Uterus (tissue), 4 donors: Measurements from ENCODE around the gene AQP1. TPM values are rescaled to one million over a fixed set of nuclear protein-coding genes. Genes with fewer than 3 reads are reported as not detected.

Experiments
- DNase-seq, 2 donors: peaks; one replicate each; pipeline ENCODE4 v3.0.0-alpha.2; 2019 to 2020
- H3K27ac ChIP-seq, 2 donors: fragments of 200-600 bp; sonication (generic); 1 replicate in 1 of 2; 2 replicates in 1 of 2; pipeline ENCODE4 v1.5.1; 2016 to 2018
- H3K27me3 ChIP-seq, 2 donors: fragments of 200-600 bp; sonication (generic); one replicate each; pipeline ENCODE4 v1.5.1; 2018 to 2019; ENCODE audit warnings: control low read depth in 1 of 2
- H3K36me3 ChIP-seq, 2 donors: fragments of 200-600 bp; sonication (generic); one replicate each; pipeline ENCODE4 v1.5.1; 2019; ENCODE audit warnings: control low read depth in 1 of 2
- H3K4me1 ChIP-seq, 2 donors: fragments of 200-600 bp; sonication (generic); one replicate each; pipeline ENCODE4 v1.5.1; 2018 to 2019; ENCODE audit warnings: control low read depth in 1 of 2
- H3K4me3 ChIP-seq, 2 donors: fragments of 200-600 bp; sonication (generic); 1 replicate in 1 of 2; 2 replicates in 1 of 2; pipeline ENCODE4 v1.5.1; 2018 to 2019; ENCODE audit warnings: mild to moderate bottlenecking in 1 of 2
- H3K9me3 ChIP-seq, 2 donors: fragments of 200-600 bp; sonication (generic); one replicate each; pipeline ENCODE4 v1.5.1; 2019; ENCODE audit warnings: control low read depth in 1 of 2
- POLR2A ChIP-seq, 2 donors: fragments of 450-650 bp; IDR thresholded peaks; one replicate each; pipeline ENCODE4 v1.6.1; 2016; ENCODE audit warnings: antibody characterized with exemption in 2 of 2, mild to moderate bottlenecking in 1 of 2, moderate library complexity in 1 of 2
- intact Hi-C: fragments of 100-400 bp; cut with DNase I; formaldehyde crosslinking; loops from one replicate; pipeline ENCODE4 v1.15.1; 2023; ENCODE audit warnings: low total_unique reads
- total RNA-seq, 4 donors: library from RNA; depleted of rRNA in 3 of 4; stranded (reverse); fragments of >200 nt in 3 of 4; gene quantifications; one replicate each; pipeline versions ENCODE4 v1.1.0 to v1.2.4, GENCODE V29; 2014 to 2023
- TF ChIP-seq, protein P1 (sequence below), 4 experiments: fragments of 200-600 bp in 2 of 4; fragments of 450-650 bp in 2 of 4; sonication (generic) in 2 of 4; IDR thresholded peaks; one replicate each; pipeline ENCODE4 v1.5.1; 2016 to 2019; ENCODE audit warnings: antibody characterized with exemption in 4 of 4, mild to moderate bottlenecking in 2 of 4, moderate library complexity in 1 of 4
- donor health status: DM: yes; HTN: yes; CAD: no.

AQP1 gene
- total RNA-seq, 4 donors from 2014 or later: 69.6 to 477 (median 370) TPM

DNA sequence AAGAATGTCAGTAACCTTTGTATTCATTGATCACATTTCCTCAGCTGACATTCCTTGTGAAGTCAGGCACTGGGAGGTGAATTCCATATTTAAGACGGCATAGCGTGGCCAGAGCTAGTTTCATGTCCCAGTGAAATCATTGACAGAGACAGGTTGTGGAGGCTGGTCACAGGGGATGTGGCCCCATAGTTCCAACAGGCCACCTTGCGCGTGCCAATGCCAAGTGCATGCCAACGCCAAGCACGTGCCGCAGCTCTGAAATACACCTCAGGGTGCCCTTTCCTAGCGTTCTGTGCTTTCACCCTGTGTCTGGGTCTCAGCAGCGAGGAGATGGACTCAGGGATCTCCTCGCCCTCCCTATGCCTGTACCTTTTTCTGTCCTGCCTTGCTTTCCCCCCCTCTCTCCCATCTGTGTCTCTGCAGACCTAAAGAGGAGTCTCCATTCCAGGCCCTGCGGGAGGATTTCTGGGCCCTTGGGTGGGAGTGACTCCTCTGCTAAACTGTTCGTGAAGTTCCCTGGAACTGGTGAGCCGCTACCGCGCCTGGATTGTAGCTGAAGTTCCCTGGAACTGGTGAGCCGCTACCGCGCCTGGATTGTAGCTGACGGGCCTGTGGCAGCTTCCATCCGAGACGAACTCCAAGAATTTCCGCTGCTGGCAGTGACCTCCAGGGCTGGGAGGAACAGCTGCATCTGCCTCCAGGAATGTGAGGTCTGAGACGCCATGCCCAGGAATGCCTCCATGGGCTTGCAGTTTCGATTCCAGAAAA lies 19.7 kb downstream of the AQP1 start:
- TF ChIP-seq, protein P1, sequence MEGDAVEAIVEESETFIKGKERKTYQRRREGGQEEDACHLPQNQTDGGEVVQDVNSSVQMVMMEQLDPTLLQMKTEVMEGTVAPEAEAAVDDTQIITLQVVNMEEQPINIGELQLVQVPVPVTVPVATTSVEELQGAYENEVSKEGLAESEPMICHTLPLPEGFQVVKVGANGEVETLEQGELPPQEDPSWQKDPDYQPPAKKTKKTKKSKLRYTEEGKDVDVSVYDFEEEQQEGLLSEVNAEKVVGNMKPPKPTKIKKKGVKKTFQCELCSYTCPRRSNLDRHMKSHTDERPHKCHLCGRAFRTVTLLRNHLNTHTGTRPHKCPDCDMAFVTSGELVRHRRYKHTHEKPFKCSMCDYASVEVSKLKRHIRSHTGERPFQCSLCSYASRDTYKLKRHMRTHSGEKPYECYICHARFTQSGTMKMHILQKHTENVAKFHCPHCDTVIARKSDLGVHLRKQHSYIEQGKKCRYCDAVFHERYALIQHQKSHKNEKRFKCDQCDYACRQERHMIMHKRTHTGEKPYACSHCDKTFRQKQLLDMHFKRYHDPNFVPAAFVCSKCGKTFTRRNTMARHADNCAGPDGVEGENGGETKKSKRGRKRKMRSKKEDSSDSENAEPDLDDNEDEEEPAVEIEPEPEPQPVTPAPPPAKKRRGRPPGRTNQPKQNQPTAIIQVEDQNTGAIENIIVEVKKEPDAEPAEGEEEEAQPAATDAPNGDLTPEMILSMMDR (IDR thresholded peaks at IDR 0.05): no peak
- no peak for TF ChIP-seq POLR2A (IDR thresholded peaks at IDR 0.05)
- intact Hi-C loops: no loop called here
- no peaks in the 10 kb centered on the region for H3K27me3 ChIP-seq
- H3K4me1 ChIP-seq: no peaks in the 10 kb centered on the region
- no peaks in the 10 kb centered on the region for H3K9me3 ChIP-seq
- H3K36me3 ChIP-seq: no peaks in the 10 kb centered on the region
- DNase-seq: peak in 1 of 2 donors; percentile 11
- no peak overlapping the region for H3K27ac ChIP-seq
- no peak overlapping the region for H3K4me3 ChIP-seq

DNA sequence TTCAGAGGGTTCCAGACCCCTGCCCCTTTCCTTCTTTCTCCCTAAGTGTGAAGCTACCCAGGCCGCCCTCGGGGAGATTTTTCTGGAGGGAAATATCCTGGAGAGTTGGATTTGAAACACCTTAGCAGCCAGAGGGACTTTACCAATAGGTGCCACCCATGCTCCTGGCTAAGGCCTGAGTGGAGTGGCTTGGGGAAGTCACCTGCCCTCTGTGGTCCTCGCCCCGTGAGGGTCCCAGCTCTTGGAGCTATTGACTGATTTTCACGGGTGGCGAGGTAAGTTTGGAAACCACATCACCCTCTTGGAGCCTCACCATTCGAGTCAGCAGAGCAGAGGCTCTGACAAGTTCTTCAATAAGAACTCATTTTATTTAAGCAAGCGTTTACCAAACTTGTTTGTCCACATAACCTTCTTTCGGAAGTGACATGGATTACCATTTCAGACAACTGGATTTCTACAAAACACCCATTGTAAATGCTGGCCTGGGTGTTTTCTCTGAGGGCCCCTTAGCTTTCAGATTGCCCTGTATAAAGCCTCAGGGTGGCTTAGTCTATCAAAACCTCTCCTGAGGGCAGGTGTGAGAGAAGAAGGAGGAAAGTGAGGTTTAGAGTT lies 20.4 kb downstream of the AQP1 start:
- no peaks in the 10 kb centered on the region for H3K9me3 ChIP-seq
- intact Hi-C loops: no loop called here
- no peaks in the 10 kb centered on the region for H3K36me3 ChIP-seq
- no peaks in the 10 kb centered on the region for H3K27me3 ChIP-seq
- no peaks in the 10 kb centered on the region for H3K4me1 ChIP-seq
- H3K4me3 ChIP-seq: no peak overlapping the region
- TF ChIP-seq POLR2A (IDR thresholded peaks at IDR 0.05): no peak
- TF ChIP-seq, protein P1 (IDR thresholded peaks at IDR 0.05): no peak
- no peak overlapping the region for H3K27ac ChIP-seq
- no peak for DNase-seq

DNA sequence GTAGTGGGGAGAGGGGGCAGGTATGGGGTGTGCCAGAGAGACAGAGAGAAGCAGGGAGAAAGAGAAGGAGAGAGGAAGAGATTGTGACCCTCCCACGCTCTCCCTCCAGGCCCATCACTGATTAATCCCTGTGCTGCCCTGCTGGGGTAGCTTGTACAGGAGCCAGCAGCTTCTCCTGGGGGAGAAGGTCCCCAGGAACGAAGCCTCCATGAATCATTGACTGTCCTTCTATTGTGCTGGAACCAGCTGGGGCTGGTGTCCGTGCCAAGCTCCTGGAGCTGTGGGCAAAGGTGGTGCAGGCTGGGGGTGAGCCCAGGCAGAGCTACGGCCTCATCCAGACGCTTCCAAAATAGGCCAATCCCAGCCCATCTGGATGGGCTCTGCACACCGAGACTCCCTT lies 20.9 kb downstream of the AQP1 start:
- Histone ChIP-seq H3K9me3 (no peaks in the 10 kb centered on the region), H3K27me3 (no peaks in the 10 kb centered on the region), H3K4me1 (no peaks in the 10 kb centered on the region), H3K4me3 (no peak overlapping the region), H3K36me3 (no peaks in the 10 kb centered on the region), H3K27ac (no peak overlapping the region)
- TF ChIP-seq, protein P1 (IDR thresholded peaks at IDR 0.05): no peak
- TF ChIP-seq POLR2A (IDR thresholded peaks at IDR 0.05): no peak
- intact Hi-C loops: no loop called here
- no peak for DNase-seq

DNA sequence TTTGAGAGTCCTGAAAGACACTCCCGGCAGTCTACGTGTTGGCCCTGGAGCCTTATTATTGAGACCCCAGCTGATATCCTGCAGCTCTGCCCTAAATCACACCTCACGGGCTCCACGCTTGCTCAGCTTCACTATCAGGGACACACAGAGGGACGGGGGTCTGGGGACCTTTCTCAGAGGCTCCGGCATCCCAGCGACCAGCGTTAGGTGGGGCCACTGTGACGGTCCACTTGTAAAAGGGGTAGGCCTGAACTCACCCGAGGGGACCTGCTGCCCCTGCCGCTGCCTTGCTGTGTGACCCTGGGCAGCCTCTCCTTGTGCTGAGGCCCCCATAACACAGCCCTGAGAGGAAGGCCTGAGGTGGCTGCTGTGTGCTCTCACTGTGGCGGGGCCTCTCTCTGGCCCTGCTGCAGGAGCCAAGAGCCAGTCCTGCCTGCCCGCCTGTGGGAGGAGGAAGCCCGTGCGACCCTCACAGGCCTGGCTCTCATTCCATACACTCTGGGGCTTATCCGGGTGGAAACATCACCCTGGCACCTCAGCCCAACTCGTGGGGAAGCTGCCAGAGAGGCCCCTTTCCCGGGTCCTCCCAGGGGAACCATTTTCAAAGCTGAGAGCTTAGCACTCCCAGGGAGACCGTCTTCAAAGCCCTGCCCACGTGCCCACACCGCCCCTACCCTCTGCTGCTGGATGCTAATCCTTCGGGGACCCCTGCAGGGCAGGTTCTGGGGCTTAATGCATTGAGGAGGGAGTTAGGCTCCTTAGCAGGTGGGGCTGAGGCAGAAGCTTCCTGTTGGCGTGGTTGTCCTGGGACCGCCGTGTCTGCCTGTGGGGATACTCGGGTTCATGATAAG lies 21.7 kb downstream of the AQP1 start:
- Histone ChIP-seq H3K27ac (no peak overlapping the region), H3K4me3 (no peak overlapping the region), H3K9me3 (no peaks in the 10 kb centered on the region), H3K4me1 (no peaks in the 10 kb centered on the region), H3K36me3 (no peaks in the 10 kb centered on the region), H3K27me3 (no peaks in the 10 kb centered on the region)
- no peak for TF ChIP-seq POLR2A (IDR thresholded peaks at IDR 0.05)
- TF ChIP-seq, protein P1 (IDR thresholded peaks at IDR 0.05): no peak
- DNase-seq: peak in 1 of 2 donors; percentile 9
- intact Hi-C loops: no loop called here
